ENCODE measurements around the gene MME. TPM values are rescaled to one million over a fixed set of nuclear protein-coding genes. Genes with fewer than 3 reads are reported as not detected.
A peak's percentile ranks its signal among the peaks of the same experiment; 100 is the strongest.

MME gene
- total RNA-seq (under 1 TPM; 0.18 to 0.45 TPM), total RNA-seq (0 to 2.7 reads per million in 2 donors)

DNA sequence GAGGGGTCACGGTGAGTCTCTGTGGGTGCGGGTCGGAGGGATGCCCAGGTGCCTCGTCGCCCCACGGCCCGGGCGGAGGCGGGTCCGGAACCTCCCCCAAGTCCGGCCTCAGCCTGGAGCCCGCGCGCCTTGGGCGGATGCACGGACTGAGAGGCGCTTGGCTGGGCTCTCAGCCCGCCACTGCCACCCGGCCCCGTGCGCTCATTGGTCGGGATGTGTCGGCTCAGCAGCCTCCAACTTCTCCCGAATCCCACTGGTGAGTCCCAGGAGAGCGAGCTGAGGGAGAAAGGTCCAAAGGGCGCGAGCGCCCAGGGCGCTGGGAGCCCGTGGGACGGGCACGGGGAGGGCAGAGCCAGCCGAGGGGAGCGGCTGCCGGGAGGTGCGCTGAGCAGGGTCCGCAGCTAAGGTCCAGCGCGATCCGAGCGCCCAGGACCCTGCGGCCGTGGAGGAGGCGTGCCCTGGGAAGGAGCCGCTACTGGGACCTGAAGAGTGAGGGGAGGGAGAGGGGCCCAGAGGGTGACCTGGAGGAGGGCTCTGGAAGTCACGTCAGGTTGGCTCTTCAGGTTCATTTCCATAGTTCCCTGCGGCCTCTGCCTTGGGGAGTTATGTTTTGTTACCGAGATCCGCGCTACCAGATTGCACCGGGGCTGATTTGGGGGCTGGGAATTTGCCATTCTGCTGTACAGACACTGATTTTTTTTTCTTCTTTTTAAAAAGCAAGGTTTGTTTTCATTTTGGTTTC is at the start of gene MME:
Gene MME, plus strand, starts transcription at position 574 of the 742 bp plus-strand sequence. CDS start 3,849 bp downstream, outside the sequence.
- DNase-seq (peak in 1 of 3 donors; percentile 9), ATAC-seq (no peak)
- peaks cover 6% of the 10 kb centered on the region for H3K4me1 Mint-ChIP-seq
- peaks cover 3% of the 10 kb centered on the region for H3K36me3 Mint-ChIP-seq (ENCODE audit: low read depth)
- H3K4me3 Mint-ChIP-seq, result peak within 1 kb of the TSS; percentile 19
- H3K27ac Mint-ChIP-seq, result no peak within 1 kb of the TSS
- peaks cover 53% of the 10 kb centered on the region for H3K27me3 Mint-ChIP-seq
- H3K9me3 ChIP-seq (ENCODE audit: control insufficient read depth, low read length, poor library complexity, severe bottlenecking), result peaks cover 2% of the 10 kb centered on the region

DNA sequence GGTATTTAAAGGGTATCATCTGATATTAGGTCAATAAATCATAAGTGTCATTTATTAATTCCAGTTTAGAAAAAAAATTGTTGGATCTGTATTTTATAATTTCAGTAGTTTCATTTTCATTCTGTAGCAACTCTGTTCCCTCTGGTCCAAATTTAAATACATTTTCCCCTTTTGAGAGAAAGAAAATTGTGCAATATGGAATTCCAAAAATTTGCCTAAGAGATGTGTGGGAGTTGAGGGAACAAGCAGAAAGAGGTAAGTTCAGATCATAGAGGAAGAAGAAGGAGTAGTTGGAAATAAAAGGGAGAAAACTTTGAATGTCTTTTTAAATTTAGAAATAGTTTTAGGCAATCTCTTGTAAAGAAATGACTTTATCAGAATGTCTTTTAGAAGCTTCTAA is 48.9 kb upstream of the MME start:
- no peaks in the 10 kb centered on the region for H3K9me3 ChIP-seq (ENCODE audit: control insufficient read depth, low read length, poor library complexity, severe bottlenecking)
- Mint-ChIP-seq H3K36me3 (ENCODE audit: low read depth) (no peaks in the 10 kb centered on the region), H3K4me1 (no peaks in the 10 kb centered on the region), H3K27ac (no peak overlapping the region), H3K27me3 (no peaks in the 10 kb centered on the region), H3K4me3 (no peak overlapping the region)
- ATAC-seq (no peak), DNase-seq (no peak)

DNA sequence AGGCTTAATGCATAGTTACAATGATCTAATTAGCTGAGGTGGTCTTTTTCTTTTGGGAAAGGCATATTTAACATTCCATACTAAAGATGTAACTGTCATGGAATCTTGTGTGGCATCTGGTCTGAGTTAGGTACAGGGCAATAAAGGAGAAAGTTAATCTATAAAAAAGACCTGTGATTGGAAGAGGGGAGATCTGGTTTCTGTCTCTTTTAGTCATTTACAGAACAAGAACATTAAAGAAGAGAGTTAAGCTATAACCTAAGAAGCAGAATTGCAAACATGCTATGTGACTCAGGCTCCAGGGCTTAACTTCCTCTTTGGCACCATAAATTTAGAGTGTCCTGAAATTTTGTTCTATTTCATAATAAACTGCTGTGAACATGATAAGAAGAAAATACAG is 47.2 kb upstream of the MME start:
- H3K4me3 Mint-ChIP-seq, result no peak overlapping the region
- ATAC-seq (no peak), DNase-seq (no peak)
- no peaks in the 10 kb centered on the region for H3K4me1 Mint-ChIP-seq
- no peaks in the 10 kb centered on the region for H3K36me3 Mint-ChIP-seq (ENCODE audit: low read depth)
- no peaks in the 10 kb centered on the region for H3K27me3 Mint-ChIP-seq
- no peak overlapping the region for H3K27ac Mint-ChIP-seq
- H3K9me3 ChIP-seq (ENCODE audit: control insufficient read depth, low read length, poor library complexity, severe bottlenecking), result no peaks in the 10 kb centered on the region

DNA sequence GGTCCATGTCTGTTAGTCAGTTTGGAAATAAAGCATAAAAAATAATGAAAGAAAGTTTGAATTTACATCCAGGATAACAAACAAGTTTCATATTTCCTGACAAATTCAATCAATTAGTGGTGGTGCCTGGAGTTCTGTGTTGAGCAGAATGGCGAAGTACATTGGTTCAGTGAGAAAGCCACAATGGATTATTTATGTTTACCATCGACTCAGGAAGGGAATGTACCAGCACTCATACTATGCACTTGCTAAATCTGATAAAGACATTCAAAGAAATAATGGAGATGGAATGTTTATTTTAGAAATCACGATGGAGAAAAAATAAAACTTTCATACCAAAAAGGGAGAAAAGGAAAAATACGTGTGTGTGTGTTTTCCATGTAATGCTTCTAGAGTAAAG is 45.3 kb upstream of the MME start:
- Mint-ChIP-seq H3K36me3 (ENCODE audit: low read depth) (no peaks in the 10 kb centered on the region), H3K4me1 (no peaks in the 10 kb centered on the region), H3K27ac (no peak overlapping the region), H3K27me3 (no peaks in the 10 kb centered on the region), H3K4me3 (no peak overlapping the region)
- no peak for ATAC-seq
- no peaks in the 10 kb centered on the region for H3K9me3 ChIP-seq (ENCODE audit: control insufficient read depth, low read length, poor library complexity, severe bottlenecking)
- DNase-seq, result no peak

DNA sequence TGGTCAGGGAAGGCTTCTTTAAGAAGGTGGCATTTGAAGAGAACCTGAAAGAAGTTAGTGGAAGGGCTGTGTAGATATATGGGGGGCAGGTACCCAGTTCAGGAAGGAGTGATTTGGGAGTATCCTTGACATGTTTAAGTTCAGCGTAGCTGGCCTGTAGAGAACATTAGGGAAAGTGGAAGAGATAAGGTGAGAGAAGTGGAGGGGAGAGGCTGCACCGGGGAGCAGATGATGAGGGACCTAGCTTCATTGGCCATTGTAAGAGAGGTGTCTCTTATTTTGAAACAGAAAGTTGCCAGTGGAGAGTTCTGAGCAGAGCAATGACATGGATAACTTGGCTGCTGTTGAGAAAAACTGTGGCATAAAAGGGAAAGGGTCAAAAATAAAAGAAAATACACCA is 44.6 kb upstream of the MME start:
- H3K27me3 Mint-ChIP-seq, result no peaks in the 10 kb centered on the region
- H3K9me3 ChIP-seq (ENCODE audit: control insufficient read depth, low read length, poor library complexity, severe bottlenecking), result no peaks in the 10 kb centered on the region
- no peak for ATAC-seq
- H3K4me3 Mint-ChIP-seq, result no peak overlapping the region
- H3K4me1 Mint-ChIP-seq, result no peaks in the 10 kb centered on the region
- DNase-seq, result no peak
- H3K36me3 Mint-ChIP-seq (ENCODE audit: low read depth), result no peaks in the 10 kb centered on the region
- no peak overlapping the region for H3K27ac Mint-ChIP-seq

DNA sequence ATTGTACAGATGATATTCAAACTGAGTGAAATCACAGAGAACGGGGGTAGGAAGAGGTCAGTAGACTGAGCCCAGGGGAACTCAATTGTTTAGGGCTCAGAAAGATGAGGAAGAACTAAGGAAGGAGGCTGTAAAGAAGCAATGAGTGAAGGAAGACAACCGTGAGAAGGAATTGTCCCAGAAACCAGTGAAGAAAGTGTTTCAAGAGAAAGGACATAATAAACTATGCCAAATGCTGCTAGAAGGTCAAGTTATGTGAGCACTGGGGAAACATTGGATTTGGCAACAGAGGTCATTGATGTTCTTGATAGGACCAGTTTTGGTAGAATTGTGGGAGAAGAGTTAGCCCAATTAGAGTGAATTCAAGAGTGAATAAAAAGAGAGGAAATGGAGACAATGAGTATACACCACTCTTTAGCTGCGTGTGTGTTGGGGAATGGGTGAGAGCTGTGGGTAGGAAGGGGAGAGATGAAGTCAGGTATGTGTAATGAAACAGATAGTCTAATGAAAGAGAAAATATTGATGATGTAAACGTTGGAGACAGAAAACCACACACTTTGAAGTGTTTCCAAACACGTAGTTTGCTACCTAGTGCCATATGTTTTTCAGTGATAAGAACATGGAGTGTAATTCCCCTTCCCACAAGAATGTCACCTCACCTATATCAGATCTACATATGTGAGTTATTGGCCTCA is 42.5 kb upstream of the MME start:
- Mint-ChIP-seq H3K4me3 (no peak overlapping the region), H3K27me3 (no peaks in the 10 kb centered on the region), H3K36me3 (ENCODE audit: low read depth) (no peaks in the 10 kb centered on the region), H3K27ac (no peak overlapping the region), H3K4me1 (no peaks in the 10 kb centered on the region)
- ATAC-seq (no peak), DNase-seq (no peak)
- no peaks in the 10 kb centered on the region for H3K9me3 ChIP-seq (ENCODE audit: control insufficient read depth, low read length, poor library complexity, severe bottlenecking)

DNA sequence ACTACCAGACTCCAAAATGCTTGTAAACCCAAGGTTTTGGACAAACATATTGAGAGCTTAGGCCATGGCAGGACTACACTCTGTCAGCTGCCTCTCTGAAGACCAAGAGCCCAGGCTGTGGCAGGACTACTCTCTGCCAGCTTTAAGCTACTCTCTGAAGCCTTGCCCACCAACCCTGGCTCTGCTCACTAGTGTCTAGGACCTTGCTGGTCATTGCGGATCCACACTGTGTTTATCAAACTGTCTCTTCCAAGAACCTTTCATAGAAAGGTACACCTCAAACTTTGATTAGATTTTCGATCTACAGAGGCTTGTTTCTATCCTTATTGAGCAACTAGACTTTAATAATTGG is 41.9 kb upstream of the MME start:
- no peak overlapping the region for H3K27ac Mint-ChIP-seq
- H3K4me3 Mint-ChIP-seq, result no peak overlapping the region
- no peaks in the 10 kb centered on the region for H3K4me1 Mint-ChIP-seq
- H3K9me3 ChIP-seq (ENCODE audit: control insufficient read depth, low read length, poor library complexity, severe bottlenecking), result no peaks in the 10 kb centered on the region
- H3K36me3 Mint-ChIP-seq (ENCODE audit: low read depth), result no peaks in the 10 kb centered on the region
- no peak for ATAC-seq
- DNase-seq, result no peak
- no peaks in the 10 kb centered on the region for H3K27me3 Mint-ChIP-seq

DNA sequence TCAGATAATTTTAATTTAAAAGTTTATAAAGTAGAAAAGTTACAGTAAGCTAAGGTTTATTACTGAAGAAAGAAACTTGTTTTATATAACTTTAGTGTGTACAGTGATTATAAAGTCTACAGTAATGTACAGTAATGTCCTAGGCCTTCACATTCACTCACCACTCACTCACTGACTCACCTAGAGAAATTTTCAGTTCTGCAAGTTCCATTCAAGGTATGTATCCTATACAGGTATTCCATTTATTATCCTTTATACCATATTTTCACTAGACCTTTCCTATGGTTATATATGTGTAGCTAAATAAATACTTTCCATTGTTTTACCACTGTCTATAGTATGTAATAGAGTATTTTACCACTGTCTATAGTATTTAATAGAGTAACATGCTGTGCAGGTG is 33.2 kb upstream of the MME start:
- Mint-ChIP-seq H3K4me1 (no peaks in the 10 kb centered on the region), H3K4me3 (no peak overlapping the region), H3K27me3 (no peaks in the 10 kb centered on the region), H3K27ac (no peak overlapping the region), H3K36me3 (ENCODE audit: low read depth) (no peaks in the 10 kb centered on the region)
- H3K9me3 ChIP-seq (ENCODE audit: control insufficient read depth, low read length, poor library complexity, severe bottlenecking), result no peaks in the 10 kb centered on the region
- no peak for ATAC-seq
- no peak for DNase-seq

DNA sequence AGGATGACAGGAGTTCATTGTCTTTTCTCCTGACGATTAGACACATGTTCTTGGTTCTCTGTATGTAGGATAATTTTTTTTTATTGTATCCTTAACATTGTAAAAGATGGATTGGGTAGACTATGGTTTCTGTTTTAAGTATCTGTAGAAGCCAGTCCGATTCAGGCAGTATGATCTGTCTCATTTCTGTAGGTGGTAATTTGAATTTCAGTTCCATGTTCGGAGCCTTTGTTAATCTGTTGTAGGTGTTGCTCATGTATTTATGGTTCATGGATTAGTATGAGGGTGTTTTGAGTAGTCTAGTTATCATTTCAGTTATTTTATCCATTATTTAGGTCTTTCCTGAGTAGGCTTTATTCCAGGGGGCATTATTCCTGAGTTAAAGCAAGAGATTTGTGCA is 32.4 kb upstream of the MME start:
- DNase-seq (no peak), ATAC-seq (no peak)
- Mint-ChIP-seq H3K27ac (no peak overlapping the region), H3K4me1 (no peaks in the 10 kb centered on the region), H3K27me3 (no peaks in the 10 kb centered on the region), H3K36me3 (ENCODE audit: low read depth) (no peaks in the 10 kb centered on the region), H3K4me3 (no peak overlapping the region)
- H3K9me3 ChIP-seq (ENCODE audit: control insufficient read depth, low read length, poor library complexity, severe bottlenecking), result no peaks in the 10 kb centered on the region

DNA sequence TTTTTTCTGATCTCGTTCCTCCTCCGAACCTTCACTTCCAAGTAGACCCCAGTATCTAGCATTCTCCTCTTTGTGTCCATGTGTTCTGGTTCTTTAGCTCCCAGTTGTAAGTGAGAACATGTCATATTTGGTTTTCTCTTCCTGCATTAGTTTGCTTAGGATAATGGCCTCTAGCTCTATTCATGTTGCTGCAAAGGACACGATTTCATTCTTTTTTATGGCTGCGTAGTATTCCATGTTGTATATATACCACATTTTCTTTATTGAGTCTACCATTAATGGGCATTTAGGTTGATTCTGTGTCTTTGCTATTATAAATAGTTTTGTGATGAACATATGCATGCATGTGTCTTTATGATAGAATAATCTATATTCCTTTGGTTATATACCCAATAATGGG is 30.2 kb upstream of the MME start:
- Mint-ChIP-seq H3K36me3 (ENCODE audit: low read depth) (no peaks in the 10 kb centered on the region), H3K27ac (no peak overlapping the region), H3K4me1 (no peaks in the 10 kb centered on the region), H3K4me3 (no peak overlapping the region), H3K27me3 (no peaks in the 10 kb centered on the region)
- no peaks in the 10 kb centered on the region for H3K9me3 ChIP-seq (ENCODE audit: control insufficient read depth, low read length, poor library complexity, severe bottlenecking)
- no peak for ATAC-seq
- no peak for DNase-seq

DNA sequence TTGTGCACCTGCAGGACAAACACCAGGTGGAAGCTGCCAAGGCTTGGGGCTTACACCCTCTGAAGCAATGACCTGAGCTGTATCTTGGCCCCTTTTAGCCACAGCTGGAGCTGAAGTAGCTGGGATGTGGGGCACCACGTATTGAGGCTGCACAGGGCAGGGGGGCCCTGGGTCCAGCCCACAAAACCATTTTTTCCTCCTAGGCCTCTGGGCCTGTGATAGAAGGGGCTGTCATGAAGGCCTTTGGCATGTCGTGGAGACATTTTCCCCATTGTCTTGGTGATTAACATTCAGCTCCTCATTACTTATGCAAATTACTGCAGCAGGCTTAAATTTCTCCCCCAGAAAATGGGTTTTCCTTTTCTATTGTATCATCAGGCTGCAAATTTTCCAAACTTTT is 27.6 kb upstream of the MME start:
- Mint-ChIP-seq H3K27me3 (no peaks in the 10 kb centered on the region), H3K4me1 (no peaks in the 10 kb centered on the region), H3K27ac (no peak overlapping the region), H3K4me3 (no peak overlapping the region), H3K36me3 (ENCODE audit: low read depth) (no peaks in the 10 kb centered on the region)
- ATAC-seq (no peak), DNase-seq (no peak)
- H3K9me3 ChIP-seq (ENCODE audit: control insufficient read depth, low read length, poor library complexity, severe bottlenecking), result no peaks in the 10 kb centered on the region

DNA sequence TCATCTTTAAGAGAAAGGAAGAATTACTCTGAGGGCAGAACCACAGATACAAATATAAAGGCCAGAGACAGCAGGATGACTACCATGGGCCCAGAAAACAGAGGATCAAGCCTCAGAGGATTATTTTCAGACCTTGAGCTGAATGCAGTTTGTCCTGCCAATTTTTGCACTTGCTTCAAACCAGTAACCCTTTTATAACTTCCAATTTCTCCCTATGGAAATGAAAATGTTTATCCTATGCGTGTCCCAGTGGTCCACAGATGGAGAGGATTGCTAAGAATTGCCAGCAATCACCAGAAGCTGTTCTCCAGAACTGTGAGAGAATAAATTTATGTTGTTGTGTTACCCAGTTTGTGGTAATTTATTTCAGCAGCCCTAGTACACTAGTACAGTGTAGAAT is 26.4 kb upstream of the MME start:
- H3K4me3 Mint-ChIP-seq, result no peak overlapping the region

DNA sequence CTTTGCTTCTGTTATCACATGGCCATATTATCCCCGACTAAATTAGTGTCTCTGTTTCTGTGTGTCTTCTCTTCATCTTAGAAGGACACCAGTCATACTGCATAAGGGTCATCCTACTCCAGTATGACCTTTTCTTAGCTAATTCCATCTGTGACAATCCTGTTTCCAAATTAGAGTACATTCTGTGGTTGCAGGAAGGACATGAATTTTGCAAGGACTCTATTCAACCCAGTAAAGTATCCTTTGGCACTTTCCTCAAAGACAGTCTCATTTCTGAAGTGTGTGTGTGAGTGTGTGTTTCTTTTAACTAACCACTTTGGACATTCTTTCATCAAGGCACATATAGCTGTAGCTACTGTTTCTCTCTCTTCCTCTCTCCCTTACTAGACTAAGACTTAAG is 15.2 kb upstream of the MME start:
- H3K4me3 Mint-ChIP-seq, result no peak overlapping the region

More for the DNA sequence above, 26.4 kb upstream of the MME start:
- ATAC-seq (no peak), DNase-seq (no peak)
- no peaks in the 10 kb centered on the region for H3K27me3 Mint-ChIP-seq
- H3K27ac Mint-ChIP-seq, result no peak overlapping the region
- no peaks in the 10 kb centered on the region for H3K4me1 Mint-ChIP-seq
- H3K9me3 ChIP-seq (ENCODE audit: control insufficient read depth, low read length, poor library complexity, severe bottlenecking), result no peaks in the 10 kb centered on the region
- no peaks in the 10 kb centered on the region for H3K36me3 Mint-ChIP-seq (ENCODE audit: low read depth)

DNA sequence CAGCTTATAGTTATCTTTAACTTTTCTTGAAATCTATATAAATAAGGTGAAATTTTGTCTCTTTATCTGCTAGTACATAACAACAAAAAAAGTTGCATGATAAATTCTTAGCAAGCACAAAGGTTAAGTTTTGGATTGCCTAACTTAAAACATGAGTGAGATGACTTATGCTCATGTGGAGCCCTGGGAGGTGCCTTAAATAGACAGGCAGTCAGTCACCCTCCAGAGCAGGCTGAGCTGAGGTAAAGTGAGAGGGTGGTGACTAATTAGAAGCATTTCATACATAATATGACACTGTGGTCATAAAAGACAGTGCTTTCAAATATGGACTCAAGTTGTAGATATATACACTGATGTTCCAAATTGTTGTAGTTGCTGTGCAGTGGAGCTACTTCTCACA is 14.6 kb upstream of the MME start:
- H3K27ac Mint-ChIP-seq, result no peak overlapping the region
- ATAC-seq (no peak), DNase-seq (no peak)
- H3K4me1 Mint-ChIP-seq, result no peaks in the 10 kb centered on the region
- no peak overlapping the region for H3K4me3 Mint-ChIP-seq
- no peaks in the 10 kb centered on the region for H3K27me3 Mint-ChIP-seq
- H3K36me3 Mint-ChIP-seq (ENCODE audit: low read depth), result no peaks in the 10 kb centered on the region
- no peaks in the 10 kb centered on the region for H3K9me3 ChIP-seq (ENCODE audit: control insufficient read depth, low read length, poor library complexity, severe bottlenecking)

More for the DNA sequence above, 15.2 kb upstream of the MME start:
- no peak overlapping the region for H3K27ac Mint-ChIP-seq
- ATAC-seq (no peak), DNase-seq (no peak)
- H3K9me3 ChIP-seq (ENCODE audit: control insufficient read depth, low read length, poor library complexity, severe bottlenecking), result no peaks in the 10 kb centered on the region
- no peaks in the 10 kb centered on the region for H3K4me1 Mint-ChIP-seq
- no peaks in the 10 kb centered on the region for H3K27me3 Mint-ChIP-seq
- H3K36me3 Mint-ChIP-seq (ENCODE audit: low read depth), result no peaks in the 10 kb centered on the region
